Mucosa of descending colon (tissue), 3 donors: ENCODE results near the gene APOH. TPM values are rescaled to one million over a fixed set of nuclear protein-coding genes. Genes with fewer than 3 reads are reported as not detected.

ENCODE experiments used
- ATAC-seq: fragments of 200-7000 bp; cut with Tn5 transposase; one replicate; pipeline ENCODE4 v1.9.1; 2020; ENCODE audit warnings: mild to moderate bottlenecking, moderate library complexity
- DNase-seq, 3 donors: peaks; one replicate each; pipeline ENCODE4 v3.0.0-alpha.2; 2020
- H3K36me3 ChIP-seq: fragments of 200-600 bp; one replicate; pipeline ENCODE4 v1.8.0; 2021; ENCODE audit warnings: low read depth, mild to moderate bottlenecking
- H3K4me1 ChIP-seq: fragments of 200-600 bp; one replicate; pipeline ENCODE4 v1.8.0; 2021; ENCODE audit warnings: low read depth, mild to moderate bottlenecking
- H3K4me3 ChIP-seq: fragments of 200-600 bp; one replicate; pipeline ENCODE4 v1.8.0; 2021; ENCODE audit warnings: mild to moderate bottlenecking
- H3K9me3 ChIP-seq: fragments of 200-600 bp; one replicate; pipeline ENCODE4 v1.8.0; 2021; ENCODE audit warnings: mild to moderate bottlenecking
- intact Hi-C, 2 donors: fragments of 100-400 bp; cut with DNase I in 1 of 2; cut with micrococcal nuclease in 1 of 2; formaldehyde crosslinking; loops; one replicate each; pipeline versions ENCODE4 v1.11.0 to v1.11.1; 2022; cut with DNase I, micrococcal nuclease
- total RNA-seq, 3 donors: library from RNA; stranded (reverse); fragmentation: NEBNext Ultra II Directional in 2 of 3; extraction: Animal tissue kit (Norgen Biotek cat#: 25700) in 2 of 3; gene quantifications; one replicate each; pipeline versions ENCODE4 v1.2.1 to v1.2.4, GENCODE V29; 2021 to 2023
- TF ChIP-seq, protein P1 (sequence below): fragments of 200-600 bp; IDR thresholded peaks from one replicate; pipeline ENCODE4 v1.8.0; 2022; ENCODE audit warnings: antibody characterized with exemption, mild to moderate bottlenecking
- donor health status: DM: no; HTN: no; CAD: no; lungs with moderate emphysema.
- donor health status: DM: no; HTN: no; CAD: no.
- donor health status: DM: no; HTN: yes; CAD: no.

The APOH gene
- total RNA-seq, 3 donors from 2014 or later: 0.69 to 0.92 TPM; not detected in 1

DNA sequence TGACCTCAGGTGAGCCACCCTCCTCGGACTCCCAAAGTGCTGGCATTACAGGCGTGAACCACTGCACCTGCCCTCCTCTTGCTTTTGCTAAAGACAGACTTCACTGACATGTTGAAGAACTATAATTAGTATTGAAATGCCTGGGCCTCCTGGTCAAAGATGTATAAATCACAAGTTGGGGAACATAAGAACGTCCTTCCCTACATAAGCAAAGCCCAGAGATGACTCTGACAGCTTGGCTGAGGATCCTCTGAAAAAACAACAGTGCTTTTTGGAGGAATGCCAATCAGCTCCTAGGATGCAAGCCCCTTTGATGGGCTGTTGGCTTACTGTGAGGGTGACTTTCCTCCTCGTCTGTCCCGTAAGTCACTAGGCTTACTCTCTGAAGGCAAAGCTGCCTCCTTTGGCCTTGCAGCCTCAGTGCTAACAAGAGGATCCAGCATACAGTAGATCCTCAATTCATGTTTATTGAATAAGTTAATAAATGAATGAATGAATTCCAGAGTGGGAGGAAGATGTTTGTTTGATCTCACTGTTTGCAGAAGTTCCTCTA, 6.3 kb downstream of the APOH start:
- ATAC-seq: no peak
- no peak for DNase-seq
- no peaks in the 10 kb centered on the region for H3K9me3 ChIP-seq
- H3K4me1 ChIP-seq: no peaks in the 10 kb centered on the region
- intact Hi-C loops: no loop called here
- no peak overlapping the region for H3K4me3 ChIP-seq
- no peaks in the 10 kb centered on the region for H3K36me3 ChIP-seq
- TF ChIP-seq, protein P1, sequence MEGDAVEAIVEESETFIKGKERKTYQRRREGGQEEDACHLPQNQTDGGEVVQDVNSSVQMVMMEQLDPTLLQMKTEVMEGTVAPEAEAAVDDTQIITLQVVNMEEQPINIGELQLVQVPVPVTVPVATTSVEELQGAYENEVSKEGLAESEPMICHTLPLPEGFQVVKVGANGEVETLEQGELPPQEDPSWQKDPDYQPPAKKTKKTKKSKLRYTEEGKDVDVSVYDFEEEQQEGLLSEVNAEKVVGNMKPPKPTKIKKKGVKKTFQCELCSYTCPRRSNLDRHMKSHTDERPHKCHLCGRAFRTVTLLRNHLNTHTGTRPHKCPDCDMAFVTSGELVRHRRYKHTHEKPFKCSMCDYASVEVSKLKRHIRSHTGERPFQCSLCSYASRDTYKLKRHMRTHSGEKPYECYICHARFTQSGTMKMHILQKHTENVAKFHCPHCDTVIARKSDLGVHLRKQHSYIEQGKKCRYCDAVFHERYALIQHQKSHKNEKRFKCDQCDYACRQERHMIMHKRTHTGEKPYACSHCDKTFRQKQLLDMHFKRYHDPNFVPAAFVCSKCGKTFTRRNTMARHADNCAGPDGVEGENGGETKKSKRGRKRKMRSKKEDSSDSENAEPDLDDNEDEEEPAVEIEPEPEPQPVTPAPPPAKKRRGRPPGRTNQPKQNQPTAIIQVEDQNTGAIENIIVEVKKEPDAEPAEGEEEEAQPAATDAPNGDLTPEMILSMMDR: no peak

DNA sequence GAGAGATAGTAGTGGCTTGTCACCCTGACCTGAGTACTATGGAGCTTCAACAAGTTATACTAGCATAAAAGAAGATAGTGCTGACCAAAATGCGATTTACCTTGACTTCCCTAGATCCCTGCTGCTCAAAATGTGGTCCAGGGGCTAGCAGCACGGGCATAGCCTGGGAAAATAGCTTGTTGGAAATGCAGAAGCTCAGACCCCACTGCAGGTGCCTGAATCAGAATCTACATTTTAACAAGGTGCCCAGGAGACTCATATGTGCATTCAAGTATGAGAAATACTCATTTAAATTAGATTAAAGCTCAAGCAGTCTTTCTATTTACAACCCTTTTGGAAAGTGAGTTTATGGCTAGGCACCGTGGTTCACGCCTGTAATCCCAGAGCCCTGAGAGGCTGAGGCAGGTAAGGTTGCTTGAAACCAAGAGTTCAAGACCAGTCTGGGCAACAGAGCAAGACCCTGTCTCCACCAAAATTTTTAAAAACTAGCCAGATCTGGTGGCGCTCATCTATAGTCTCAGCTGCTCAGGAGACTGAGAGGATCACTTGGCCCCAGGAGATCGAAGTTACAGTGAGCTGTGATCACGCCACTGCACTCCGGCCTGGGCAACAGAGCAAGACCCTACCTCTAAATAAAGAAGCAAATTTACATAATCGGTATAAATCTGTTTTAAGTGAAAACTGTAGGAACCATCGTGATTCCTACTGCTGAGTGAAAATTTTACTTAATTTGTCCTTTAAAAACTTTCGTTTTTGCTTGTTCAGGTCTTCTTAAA, 7.3 kb downstream of the APOH start:
- Histone ChIP-seq H3K9me3 (no peaks in the 10 kb centered on the region), H3K36me3 (no peaks in the 10 kb centered on the region), H3K4me1 (no peaks in the 10 kb centered on the region), H3K4me3 (no peak overlapping the region)
- intact Hi-C loops: no loop called here
- ATAC-seq (no peak), DNase-seq (no peak)
- TF ChIP-seq, protein P1: no peak

- H3K9me3 ChIP-seq: no peaks in the 10 kb centered on the region
Measured at GRCh38 chr17:66221343-66221742, 7.9 kb downstream of the APOH start.

DNA sequence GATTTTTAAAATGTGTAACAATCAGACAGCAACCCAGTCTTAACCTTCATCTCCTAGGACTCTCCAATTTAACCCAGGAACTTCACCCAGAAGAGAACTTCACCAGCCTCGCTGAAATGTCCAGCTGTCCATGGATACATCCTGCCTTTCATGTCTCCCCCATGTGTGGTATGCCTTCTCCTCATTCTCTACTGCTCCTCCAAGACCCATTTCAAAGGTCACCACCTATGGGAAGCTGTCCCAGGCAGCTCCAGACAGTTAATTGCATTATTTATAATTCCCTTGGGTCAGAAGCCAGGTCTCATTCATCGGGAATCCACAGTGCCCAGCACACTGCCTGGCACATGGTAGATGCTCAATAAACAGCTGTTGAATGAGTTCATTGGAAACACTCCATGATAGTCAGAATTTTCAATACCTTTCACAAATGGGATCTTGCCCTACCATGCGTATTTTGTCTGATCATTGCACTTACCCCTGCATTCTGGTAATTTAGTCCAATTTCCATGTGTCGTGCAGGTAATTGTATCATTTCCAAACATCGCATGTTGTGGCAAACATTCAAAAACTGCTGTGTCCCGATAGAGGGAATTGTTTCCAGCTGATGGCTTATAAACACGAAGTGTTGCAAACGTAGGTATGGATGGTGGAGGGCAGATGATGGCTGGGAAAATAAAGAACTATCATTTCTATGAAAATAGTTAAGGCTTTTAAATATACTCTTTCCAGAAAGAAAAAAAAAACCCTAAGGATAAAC, 9.0 kb downstream of the APOH start:
- Histone ChIP-seq H3K36me3 (no peaks in the 10 kb centered on the region), H3K4me3 (no peak overlapping the region), H3K9me3 (no peaks in the 10 kb centered on the region), H3K4me1 (no peaks in the 10 kb centered on the region)
- no peak for DNase-seq
- ATAC-seq: no peak
- intact Hi-C loops: no loop called here
- TF ChIP-seq, protein P1: no peak

More at GRCh38 chr17:66221343-66221742, 7.9 kb downstream of the APOH start:
- no peak overlapping the region for H3K4me3 ChIP-seq
- no peaks in the 10 kb centered on the region for H3K4me1 ChIP-seq
- TF ChIP-seq, protein P1: no peak
- no peaks in the 10 kb centered on the region for H3K36me3 ChIP-seq
- intact Hi-C loops: no loop called here
- no peak for DNase-seq
- no peak for ATAC-seq

DNA sequence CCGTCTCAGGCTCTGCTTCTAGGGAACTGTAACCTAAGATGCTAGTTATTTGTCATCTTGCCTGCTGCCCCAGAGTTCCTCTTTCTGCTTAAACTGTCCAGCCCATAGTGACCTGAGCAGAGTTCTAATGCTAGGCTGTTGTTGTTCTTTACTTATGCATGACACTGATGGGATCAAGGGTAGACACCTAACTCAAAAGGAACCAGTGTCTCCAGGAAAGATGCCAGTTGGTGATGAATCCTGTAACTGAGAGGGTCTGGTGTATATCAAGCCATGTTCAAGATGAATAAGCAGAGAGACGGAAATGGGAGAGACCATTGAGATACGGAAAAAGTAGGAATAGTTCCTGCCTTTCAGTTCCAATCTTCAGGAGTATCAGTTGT, 13.7 kb downstream of the APOH start:
- TF ChIP-seq, protein P1: no peak
- Histone ChIP-seq H3K4me3 (no peak overlapping the region), H3K4me1 (no peaks in the 10 kb centered on the region), H3K36me3 (no peaks in the 10 kb centered on the region), H3K9me3 (no peaks in the 10 kb centered on the region)
- DNase-seq (no peak), ATAC-seq (no peak)
- intact Hi-C loops: no loop called here
